Mammary epithelial cell (primary cell): ENCODE measurements around the gene IL18RAP.

Experiments used
- EZH2 ChIP-seq: IDR thresholded peaks from 2 replicates; pipeline ENCODE4 v1.6.1; 2012; ENCODE audit warnings: low read length, inconsistent platforms, borderline replicate concordance
- TF ChIP-seq, protein P1 (sequence below), 2 donors: IDR thresholded peaks in 1 of 2; conservative IDR thresholded peaks in 1 of 2; 2 replicates each; pipeline ENCODE4 v1.5.1; 2011 to 2012; ENCODE audit warnings: inconsistent platforms in 2 of 2, low read length in 2 of 2, mild to moderate bottlenecking in 2 of 2, control low read depth in 1 of 2, low read depth in 1 of 2; ENCODE audit not compliant: insufficient read depth in 1 of 2; ENCODE audit errors: extremely low read depth in 1 of 2

GRCh38 chr2:102460467-102460866 is 37.5 kb downstream of the IL18RAP start:
- TF ChIP-seq, protein P1, sequence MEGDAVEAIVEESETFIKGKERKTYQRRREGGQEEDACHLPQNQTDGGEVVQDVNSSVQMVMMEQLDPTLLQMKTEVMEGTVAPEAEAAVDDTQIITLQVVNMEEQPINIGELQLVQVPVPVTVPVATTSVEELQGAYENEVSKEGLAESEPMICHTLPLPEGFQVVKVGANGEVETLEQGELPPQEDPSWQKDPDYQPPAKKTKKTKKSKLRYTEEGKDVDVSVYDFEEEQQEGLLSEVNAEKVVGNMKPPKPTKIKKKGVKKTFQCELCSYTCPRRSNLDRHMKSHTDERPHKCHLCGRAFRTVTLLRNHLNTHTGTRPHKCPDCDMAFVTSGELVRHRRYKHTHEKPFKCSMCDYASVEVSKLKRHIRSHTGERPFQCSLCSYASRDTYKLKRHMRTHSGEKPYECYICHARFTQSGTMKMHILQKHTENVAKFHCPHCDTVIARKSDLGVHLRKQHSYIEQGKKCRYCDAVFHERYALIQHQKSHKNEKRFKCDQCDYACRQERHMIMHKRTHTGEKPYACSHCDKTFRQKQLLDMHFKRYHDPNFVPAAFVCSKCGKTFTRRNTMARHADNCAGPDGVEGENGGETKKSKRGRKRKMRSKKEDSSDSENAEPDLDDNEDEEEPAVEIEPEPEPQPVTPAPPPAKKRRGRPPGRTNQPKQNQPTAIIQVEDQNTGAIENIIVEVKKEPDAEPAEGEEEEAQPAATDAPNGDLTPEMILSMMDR (conservative IDR thresholded peaks at IDR 0.05 in 1 of 2, IDR thresholded peaks at IDR 0.05 in 1 of 2; ENCODE audit: extremely low read depth in 1 of 2, insufficient read depth in 1 of 2, low read depth in 1 of 2, low read length in 2 of 2) = no peak
- no peak for TF ChIP-seq EZH2
